Esophagus squamous epithelium (tissue), 4 donors: ENCODE data around the gene MAGEF1.

ENCODE experiments used
- POLR2A ChIP-seq, 4 donors: fragments of 450-650 bp; IDR thresholded peaks; one replicate each; pipeline ENCODE4 v1.6.1; 2017; ENCODE audit warnings: antibody characterized with exemption in 4 of 4, mild to moderate bottlenecking in 4 of 4, moderate library complexity in 3 of 4
- TF ChIP-seq, protein P1 (sequence below), 6 experiments: fragments of 450-650 bp in 4 of 6; fragments of 200-600 bp in 2 of 6; sonication (generic) in 2 of 6; IDR thresholded peaks; one replicate each; pipeline ENCODE4 v1.5.1; 2016 to 2019; ENCODE audit warnings: antibody characterized with exemption in 6 of 6, mild to moderate bottlenecking in 4 of 6, moderate library complexity in 4 of 6

DNA sequence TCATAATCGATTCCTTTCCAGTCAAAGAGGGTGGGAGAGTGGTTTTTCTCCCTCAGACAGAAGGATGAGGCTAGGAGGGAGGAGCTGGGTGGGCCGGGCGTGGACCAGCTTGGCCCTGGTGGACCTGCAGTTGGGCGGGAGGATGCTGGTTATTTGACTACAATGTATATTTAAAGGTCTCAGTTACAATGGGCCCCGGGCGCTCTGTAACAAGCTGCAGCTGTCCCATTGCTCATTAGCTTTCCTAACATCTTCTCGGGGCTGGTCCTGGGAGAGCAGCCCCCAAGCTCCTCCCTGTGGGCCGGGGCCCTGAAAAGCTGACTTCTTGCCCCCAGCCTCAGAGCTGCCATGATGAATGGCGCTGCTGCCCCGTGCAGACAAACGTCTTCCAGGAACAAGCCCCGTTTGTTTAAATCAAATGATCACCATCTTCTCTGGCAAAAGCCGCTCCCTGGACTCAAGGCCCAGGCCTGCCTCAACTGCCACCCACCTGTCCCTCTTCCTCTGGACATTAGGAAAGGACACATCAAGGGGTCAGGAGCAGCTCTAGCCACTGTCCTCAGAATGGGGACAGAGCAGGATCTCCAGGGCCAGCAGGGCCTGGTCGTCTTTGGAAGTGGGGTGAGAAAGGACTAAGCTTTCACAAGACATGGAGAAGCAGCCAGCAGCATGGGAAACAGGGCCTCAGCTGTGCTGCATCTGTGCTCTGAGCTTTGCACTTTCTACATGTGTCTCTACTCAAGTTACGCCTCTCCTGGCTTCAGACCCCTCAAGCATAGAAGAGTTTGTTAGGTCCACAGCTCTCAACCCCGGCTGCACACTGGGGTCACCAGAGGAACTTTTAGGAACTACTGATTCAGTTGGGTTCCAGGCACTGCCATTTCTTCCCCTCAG lies 38.6 kb downstream of the MAGEF1 start:
- TF ChIP-seq, protein P1, sequence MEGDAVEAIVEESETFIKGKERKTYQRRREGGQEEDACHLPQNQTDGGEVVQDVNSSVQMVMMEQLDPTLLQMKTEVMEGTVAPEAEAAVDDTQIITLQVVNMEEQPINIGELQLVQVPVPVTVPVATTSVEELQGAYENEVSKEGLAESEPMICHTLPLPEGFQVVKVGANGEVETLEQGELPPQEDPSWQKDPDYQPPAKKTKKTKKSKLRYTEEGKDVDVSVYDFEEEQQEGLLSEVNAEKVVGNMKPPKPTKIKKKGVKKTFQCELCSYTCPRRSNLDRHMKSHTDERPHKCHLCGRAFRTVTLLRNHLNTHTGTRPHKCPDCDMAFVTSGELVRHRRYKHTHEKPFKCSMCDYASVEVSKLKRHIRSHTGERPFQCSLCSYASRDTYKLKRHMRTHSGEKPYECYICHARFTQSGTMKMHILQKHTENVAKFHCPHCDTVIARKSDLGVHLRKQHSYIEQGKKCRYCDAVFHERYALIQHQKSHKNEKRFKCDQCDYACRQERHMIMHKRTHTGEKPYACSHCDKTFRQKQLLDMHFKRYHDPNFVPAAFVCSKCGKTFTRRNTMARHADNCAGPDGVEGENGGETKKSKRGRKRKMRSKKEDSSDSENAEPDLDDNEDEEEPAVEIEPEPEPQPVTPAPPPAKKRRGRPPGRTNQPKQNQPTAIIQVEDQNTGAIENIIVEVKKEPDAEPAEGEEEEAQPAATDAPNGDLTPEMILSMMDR (IDR thresholded peaks at IDR 0.05) = no peak
- no peak for TF ChIP-seq POLR2A (IDR thresholded peaks at IDR 0.05)
